Sigmoid colon (tissue), 7 donors: Measurements from ENCODE around the gene UBL7. TPM values are rescaled to one million over a fixed set of nuclear protein-coding genes. Genes with fewer than 3 reads are reported as not detected.
A peak's percentile ranks its signal among the peaks of the same experiment; 100 is the strongest.

Source experiments
- DNase-seq: peaks from one replicate; pipeline ENCODE4 v3.0.0-alpha.2; 2019
- H3K27ac ChIP-seq, 4 donors: fragments of 200-600 bp; sonication (generic); one replicate each; pipeline ENCODE4 v1.5.1; 2016 to 2019; ENCODE audit warnings: mild to moderate bottlenecking in 1 of 4
- H3K27me3 ChIP-seq, 3 donors: fragments of 200-600 bp; sonication (generic); one replicate each; pipeline ENCODE4 v1.5.1; 2019; ENCODE audit warnings: mild to moderate bottlenecking in 1 of 3
- H3K36me3 ChIP-seq, 4 donors: fragments of 200-600 bp; sonication (generic); one replicate each; pipeline ENCODE4 v1.5.1; 2016 to 2019
- H3K4me1 ChIP-seq, 4 donors: fragments of 200-600 bp; sonication (generic); one replicate each; pipeline ENCODE4 v1.5.1; 2017 to 2019
- H3K4me3 ChIP-seq, 4 donors: fragments of 200-600 bp; sonication (generic); one replicate each; pipeline ENCODE4 v1.5.1; 2017 to 2019; ENCODE audit warnings: mild to moderate bottlenecking in 2 of 4, moderate library complexity in 1 of 4
- H3K9me3 ChIP-seq, 4 donors: fragments of 200-600 bp in 3 of 4; sonication (generic) in 3 of 4; one replicate each; pipeline versions ENCODE4 v1.5.1 to v1.6.1; 2013 to 2019
- EP300 ChIP-seq, 4 donors: sonication (generic); formaldehyde crosslinking; IDR thresholded peaks; one replicate each; pipeline ENCODE4 v1.6.1; 2017; ENCODE audit warnings: antibody characterized with exemption in 4 of 4
- POLR2A ChIP-seq, 2 donors: fragments of 450-650 bp; IDR thresholded peaks; one replicate each; pipeline ENCODE4 v1.6.1; 2016; ENCODE audit warnings: antibody characterized with exemption in 2 of 2, mild to moderate bottlenecking in 2 of 2, moderate library complexity in 2 of 2
- POLR2AphosphoS5 ChIP-seq, 4 donors: sonication (generic); formaldehyde crosslinking; IDR thresholded peaks; one replicate each; pipeline ENCODE4 v1.6.1; 2017; ENCODE audit warnings: antibody characterized with exemption in 4 of 4
- WGBS, 2 donors: extraction: QIAGEN DNeasy Blood & Tissue Kit; methylation state at CpG; one replicate each; pipeline ENCODE4 v1.1.7; 2013; 5-methylcytosine and 5-hydroxymethylcytosine counted together
- intact Hi-C: fragments of 100-400 bp; cut with DNase I; formaldehyde crosslinking; loops from one replicate; pipeline ENCODE4 v1.15.1; 2023
- polyA plus RNA-seq, 3 donors: library from polyadenylated mRNA; stranded (reverse); fragments of 200-250 nt; gene quantifications; one replicate each; pipeline ENCODE4 v1.2.3, GENCODE V29; 2013
- total RNA-seq, 4 donors: library from RNA; depleted of rRNA; stranded (reverse); fragments of >200 nt; gene quantifications; one replicate each; pipeline ENCODE4 v1.1.0, GENCODE V29; 2016
- TF ChIP-seq, protein P1 (sequence below), 4 experiments: fragments of 450-650 bp in 3 of 4; fragments of 200-600 bp in 1 of 4; IDR thresholded peaks; one replicate each; pipeline ENCODE4 v1.5.1; 2016 to 2019; ENCODE audit warnings: antibody characterized with exemption in 4 of 4, mild to moderate bottlenecking in 3 of 4, moderate library complexity in 2 of 4
- donor health status: healthy with polysubstance abuse.
- donor health status: Bipolar disorder and iron deficiency.
- donor health status: healthy.

Gene UBL7
- total and polyA plus RNA-seq, 7 donors = 32.4 to 85.5 (median 48.5) TPM

- peak; percentile 78 for DNase-seq
- 1% methylated on average over 2 of the region's 2 CpGs for WGBS, 2 donors
- intact Hi-C loops = loop anchor here (1.0 to 2.0 kb wide), 2 partner anchors 56 to 65 kb away; no protein-coding TSS in a partner anchor
- no peaks in the 10 kb centered on the region for H3K9me3 ChIP-seq
- H3K4me1 ChIP-seq = peaks cover 0 to 9% (median 6%) of the 10 kb centered on the region in 4 donors
- H3K36me3 ChIP-seq = no peaks in the 10 kb centered on the region
- H3K4me3 ChIP-seq = no peak overlapping the region
- H3K27ac ChIP-seq = no peak overlapping the region
- TF ChIP-seq POLR2AphosphoS5 (IDR thresholded peaks at IDR 0.05) = peak in 1 of 4 donors; percentile 28
- TF ChIP-seq, protein P1, sequence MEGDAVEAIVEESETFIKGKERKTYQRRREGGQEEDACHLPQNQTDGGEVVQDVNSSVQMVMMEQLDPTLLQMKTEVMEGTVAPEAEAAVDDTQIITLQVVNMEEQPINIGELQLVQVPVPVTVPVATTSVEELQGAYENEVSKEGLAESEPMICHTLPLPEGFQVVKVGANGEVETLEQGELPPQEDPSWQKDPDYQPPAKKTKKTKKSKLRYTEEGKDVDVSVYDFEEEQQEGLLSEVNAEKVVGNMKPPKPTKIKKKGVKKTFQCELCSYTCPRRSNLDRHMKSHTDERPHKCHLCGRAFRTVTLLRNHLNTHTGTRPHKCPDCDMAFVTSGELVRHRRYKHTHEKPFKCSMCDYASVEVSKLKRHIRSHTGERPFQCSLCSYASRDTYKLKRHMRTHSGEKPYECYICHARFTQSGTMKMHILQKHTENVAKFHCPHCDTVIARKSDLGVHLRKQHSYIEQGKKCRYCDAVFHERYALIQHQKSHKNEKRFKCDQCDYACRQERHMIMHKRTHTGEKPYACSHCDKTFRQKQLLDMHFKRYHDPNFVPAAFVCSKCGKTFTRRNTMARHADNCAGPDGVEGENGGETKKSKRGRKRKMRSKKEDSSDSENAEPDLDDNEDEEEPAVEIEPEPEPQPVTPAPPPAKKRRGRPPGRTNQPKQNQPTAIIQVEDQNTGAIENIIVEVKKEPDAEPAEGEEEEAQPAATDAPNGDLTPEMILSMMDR (IDR thresholded peaks at IDR 0.05) = peak; percentile 49 to 87 (median 65)
- TF ChIP-seq EP300 (IDR thresholded peaks at IDR 0.05) = no peak
- no peak for TF ChIP-seq POLR2A (IDR thresholded peaks at IDR 0.05)
- peaks cover 0 to 3% (median 0%) of the 10 kb centered on the region in 3 donors for H3K27me3 ChIP-seq
These were observed 22.1 kb downstream of the UBL7 start for GRCh38 chr15:74438721-74439316.

DNA sequence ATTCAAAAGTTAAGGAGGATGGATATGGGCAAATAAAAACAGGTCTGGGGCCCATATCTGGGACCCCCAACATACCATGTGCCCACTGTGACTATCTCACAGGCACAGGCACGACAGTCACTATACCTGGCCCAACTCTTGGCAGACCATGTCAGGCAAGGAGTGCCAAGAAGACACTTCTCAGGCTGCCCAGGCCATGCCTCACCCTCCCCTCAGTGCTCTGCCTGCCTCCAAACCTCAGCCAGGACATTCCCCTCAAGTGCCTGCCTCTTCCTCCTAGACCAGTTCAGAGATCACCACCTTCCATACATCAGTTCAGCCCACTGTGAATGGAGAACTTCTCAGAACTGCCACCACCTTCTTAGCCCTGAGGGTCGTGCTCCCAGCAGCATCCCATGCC, 22.8 kb downstream of the UBL7 start:
- H3K4me3 ChIP-seq = no peak overlapping the region
- H3K4me1 ChIP-seq = peaks cover 0 to 12% (median 11%) of the 10 kb centered on the region in 4 donors
- 49 to 52% methylated on average over 2 of the region's 2 CpGs for WGBS, 2 donors
- intact Hi-C loops = loop anchor here (1.0 to 2.0 kb wide), 2 partner anchors 55 to 64 kb away; no protein-coding TSS in a partner anchor
- no peaks in the 10 kb centered on the region for H3K9me3 ChIP-seq
- H3K27me3 ChIP-seq = peaks cover 3 to 7% (median 4%) of the 10 kb centered on the region in 3 donors
- H3K36me3 ChIP-seq = no peaks in the 10 kb centered on the region
- no peak overlapping the region for H3K27ac ChIP-seq
- no peak for TF ChIP-seq EP300 (IDR thresholded peaks at IDR 0.05)
- TF ChIP-seq, protein P1 (IDR thresholded peaks at IDR 0.05) = no peak
- TF ChIP-seq POLR2AphosphoS5 (IDR thresholded peaks at IDR 0.05) = no peak
- TF ChIP-seq POLR2A (IDR thresholded peaks at IDR 0.05) = no peak
- no peak for DNase-seq

DNA sequence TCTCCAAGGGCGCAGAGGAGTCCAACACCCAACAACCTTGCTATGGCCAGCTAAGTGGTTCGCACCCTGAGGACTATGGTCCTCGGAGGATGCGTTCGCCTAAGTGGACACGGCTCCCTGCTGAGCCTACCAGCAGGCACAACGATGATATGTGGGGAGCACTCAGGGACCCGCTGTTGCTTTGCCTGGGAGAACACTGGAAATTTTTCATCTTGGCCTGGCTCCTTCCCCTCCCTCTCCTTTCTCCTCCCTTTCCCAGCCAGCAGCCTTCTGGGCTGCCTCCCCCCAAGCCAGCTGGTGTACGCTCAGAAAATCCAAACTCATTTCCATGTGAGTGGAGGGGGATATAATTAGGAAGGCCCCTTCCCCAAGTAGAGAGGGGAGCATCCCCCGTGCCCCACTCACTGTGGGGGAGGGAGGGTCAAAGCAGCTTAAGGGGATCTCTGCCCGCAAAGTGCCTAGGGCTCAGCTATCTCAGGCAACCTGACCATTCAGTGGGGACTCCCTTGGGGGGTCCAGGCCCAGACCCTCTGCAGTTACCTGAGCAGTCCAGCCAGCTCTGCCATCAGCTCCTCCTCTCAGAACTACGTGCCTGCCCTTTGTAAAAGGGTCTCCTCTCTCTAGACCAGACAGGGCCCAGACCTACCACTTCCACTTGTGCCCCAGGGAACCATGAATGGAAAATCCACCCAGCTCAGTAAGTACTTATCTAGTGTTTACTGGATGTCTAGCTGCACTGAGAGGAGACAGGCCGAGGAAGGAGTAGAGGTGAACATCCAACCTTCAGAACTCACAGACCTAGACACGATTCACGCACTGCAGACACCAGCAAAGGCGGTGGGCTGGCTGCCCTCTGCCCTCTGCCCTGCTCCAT, 26.5 kb downstream of the UBL7 start:
- intact Hi-C loops = no loop called here
- H3K9me3 ChIP-seq = no peaks in the 10 kb centered on the region
- DNase-seq = no peak
- 67 to 77% methylated on average over 16 of the region's 16 CpGs for WGBS, 2 donors
- peaks cover 17 to 41% (median 38%) of the 10 kb centered on the region in 3 donors for H3K27me3 ChIP-seq
- H3K27ac ChIP-seq = peak overlapping the region; percentile 48 to 65 (median 57)
- peak overlapping the region; percentile 51 to 79 (median 66) for H3K4me3 ChIP-seq
- peaks cover 0 to 24% (median 20%) of the 10 kb centered on the region in 4 donors for H3K4me1 ChIP-seq
- no peak for TF ChIP-seq POLR2A (IDR thresholded peaks at IDR 0.05)
- no peaks in the 10 kb centered on the region for H3K36me3 ChIP-seq

DNA sequence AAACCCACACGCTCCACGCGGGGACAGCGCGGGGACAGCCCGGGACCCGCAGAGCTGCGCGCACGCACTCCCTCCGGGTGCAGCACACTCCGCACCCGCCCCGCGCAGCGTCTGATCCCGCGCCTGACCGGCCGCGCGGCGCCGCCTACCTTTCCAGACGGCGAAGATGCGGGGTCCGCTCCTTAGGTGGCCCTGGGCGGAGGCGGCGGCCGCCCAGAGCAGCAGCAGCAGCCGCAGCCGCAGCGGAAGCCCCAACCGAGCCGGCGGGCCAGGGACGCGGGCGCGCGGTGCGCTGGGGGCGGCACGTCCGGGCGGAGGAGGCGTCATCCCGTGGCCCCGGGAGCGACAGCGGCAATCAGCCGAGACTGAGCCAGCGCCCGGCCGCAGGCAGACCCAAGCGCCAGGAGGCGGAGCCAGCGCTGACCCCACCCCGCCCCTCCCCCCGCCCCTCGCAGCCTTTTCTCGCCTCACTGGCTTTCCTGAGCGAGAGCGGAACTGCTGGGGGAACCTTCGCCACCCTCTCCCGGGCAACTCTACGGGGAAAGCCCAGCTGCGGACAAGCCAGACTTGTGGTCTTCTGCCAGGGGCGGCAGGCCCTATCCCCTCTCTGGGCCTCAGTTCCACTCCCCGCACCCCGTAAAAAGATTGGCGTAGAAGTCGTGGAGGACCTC, 27.2 kb downstream of the UBL7 start, which contains the start of gene SEMA7A:
TSS of gene SEMA7A (minus strand) at position 367 of the 671 bp plus-strand sequence. CDS start at position 327, 40 bp downstream.
- Histone ChIP-seq H3K27ac (peak within 1 kb of the TSS; percentile 54 to 65 (median 57)), H3K36me3 (no peaks in the 10 kb centered on the region), H3K9me3 (no peaks in the 10 kb centered on the region), H3K27me3 (peaks cover 17 to 48% (median 46%) of the 10 kb centered on the region in 3 donors), H3K4me1 (peaks cover 0 to 24% (median 20%) of the 10 kb centered on the region in 4 donors), H3K4me3 (peak within 1 kb of the TSS; percentile 51 to 79 (median 66))
- peak; percentile 89 for DNase-seq
- TF ChIP-seq POLR2AphosphoS5 (IDR thresholded peaks at IDR 0.05) (peak; percentile 24 to 70 (median 54)), POLR2A (IDR thresholded peaks at IDR 0.05) (peak in 1 of 2 donors; percentile 21), EP300 (IDR thresholded peaks at IDR 0.05) (no peak)
- TF ChIP-seq, protein P1 (IDR thresholded peaks at IDR 0.05) = no peak
- intact Hi-C loops = no loop called here
- WGBS, 2 donors = 1 to 3% methylated on average over 75 of the region's 75 CpGs
